Prostate gland (tissue), 2 donors: Measurements from ENCODE around the gene EMILIN3. TPM values are rescaled to one million over a fixed set of nuclear protein-coding genes. Genes with fewer than 3 reads are reported as not detected.

Experiments
- DNase-seq: peaks from one replicate; pipeline ENCODE4 v3.0.0-alpha.2; 2019; ENCODE audit warnings: low spot score
- H3K27ac ChIP-seq, 2 donors: fragments of 200-600 bp; sonication (generic); 2 replicates each; pipeline ENCODE4 v1.5.1; 2017 to 2019
- H3K27me3 ChIP-seq: fragments of 200-600 bp; sonication (generic); replicated peaks from 2 replicates; pipeline ENCODE4 v1.5.1; 2019; ENCODE audit not compliant: insufficient read depth
- H3K36me3 ChIP-seq, 2 donors: fragments of 200-600 bp; sonication (generic); 1 replicate in 1 of 2; 2 replicates in 1 of 2; pipeline versions ENCODE4 v1.5.1 to v1.8.1; 2017 to 2019
- H3K4me1 ChIP-seq: fragments of 200-600 bp; sonication (generic); replicated peaks from 2 replicates; pipeline ENCODE4 v1.5.1; 2019
- H3K4me3 ChIP-seq, 2 donors: fragments of 200-600 bp; sonication (generic); 2 replicates each; pipeline ENCODE4 v1.5.1; 2017 to 2019
- H3K9me3 ChIP-seq: fragments of 200-600 bp; sonication (generic); 2 replicates; pipeline ENCODE4 v1.5.1; 2017
- CTCF ChIP-seq, 4 experiments: fragments of 200-600 bp in 2 of 4; fragments of 450-650 bp in 2 of 4; sonication (generic) in 2 of 4; IDR thresholded peaks; 1 replicate in 3 of 4; 2 replicates in 1 of 4; pipeline ENCODE4 v1.5.1; 2016 to 2019; ENCODE audit warnings: antibody characterized with exemption in 4 of 4, mild to moderate bottlenecking in 2 of 4, moderate library complexity in 2 of 4
- POLR2A ChIP-seq: fragments of 450-650 bp; IDR thresholded peaks from one replicate; pipeline ENCODE4 v1.6.1; 2016; ENCODE audit warnings: antibody characterized with exemption, mild to moderate bottlenecking
- POLR2AphosphoS5 ChIP-seq: sonication (generic); formaldehyde crosslinking; IDR thresholded peaks from one replicate; pipeline ENCODE4 v1.6.1; 2017; ENCODE audit warnings: antibody characterized with exemption
- WGBS: methylation state at CpG from one replicate; pipeline ENCODE4 v1.1.5; 2018; 5-methylcytosine and 5-hydroxymethylcytosine counted together
- intact Hi-C: fragments of 100-400 bp; cut with DNase I; formaldehyde crosslinking; loops from one replicate; pipeline ENCODE4 v1.14.2; 2022
- total RNA-seq, 2 donors: library from RNA; depleted of rRNA; stranded (reverse); fragments of >200 nt; gene quantifications; one replicate each; pipeline ENCODE4 v1.1.0, GENCODE V29; 2016

Gene EMILIN3
- total RNA-seq, 2 donors from 2014 or later: 7.4 to 8.4 TPM

- no peaks in the 10 kb centered on the region for H3K4me1 ChIP-seq
- intact Hi-C loops: no loop called here
- TF ChIP-seq POLR2AphosphoS5 (no peak), POLR2A (no peak), CTCF (IDR thresholded peaks at IDR 0.05) (no peak)
- DNase-seq: no peak
- no peaks in the 10 kb centered on the region for H3K27me3 ChIP-seq
- H3K27ac ChIP-seq: no peak overlapping the region
- H3K36me3 ChIP-seq: no peaks in the 10 kb centered on the region
- 50% methylated on average over 7 of the region's 7 CpGs for WGBS
- H3K4me3 ChIP-seq: no peak overlapping the region
- H3K9me3 ChIP-seq: no peaks in the 10 kb centered on the region
Observed at GRCh38 chr20:41382791-41383305, 16.2 kb upstream of the EMILIN3 start.

GRCh38 chr20:41380551-41381193, 14.1 kb upstream of the EMILIN3 start:
- no peak for TF ChIP-seq POLR2A
- no peak for TF ChIP-seq POLR2AphosphoS5
- no peak for TF ChIP-seq CTCF (IDR thresholded peaks at IDR 0.05)
- DNase-seq: no peak
- Histone ChIP-seq H3K27ac (no peak overlapping the region), H3K4me3 (no peak overlapping the region), H3K27me3 (no peaks in the 10 kb centered on the region), H3K36me3 (no peaks in the 10 kb centered on the region), H3K9me3 (no peaks in the 10 kb centered on the region), H3K4me1 (no peaks in the 10 kb centered on the region)
- 49% methylated on average over 12 of the region's 12 CpGs for WGBS
- intact Hi-C loops: no loop called here

GRCh38 chr20:41379551-41379950, 12.9 kb upstream of the EMILIN3 start:
- Histone ChIP-seq H3K27ac (no peak overlapping the region), H3K27me3 (no peaks in the 10 kb centered on the region), H3K4me1 (no peaks in the 10 kb centered on the region), H3K4me3 (no peak overlapping the region), H3K9me3 (no peaks in the 10 kb centered on the region), H3K36me3 (no peaks in the 10 kb centered on the region)
- DNase-seq: no peak
- TF ChIP-seq POLR2AphosphoS5 (no peak), POLR2A (no peak)
- intact Hi-C loops: no loop called here
- 80% methylated on average over 2 of the region's 2 CpGs for WGBS

- Histone ChIP-seq H3K27ac (no peak overlapping the region), H3K9me3 (no peaks in the 10 kb centered on the region), H3K36me3 (no peaks in the 10 kb centered on the region), H3K4me1 (no peaks in the 10 kb centered on the region), H3K4me3 (no peak overlapping the region), H3K27me3 (no peaks in the 10 kb centered on the region)
- 77% methylated on average over 6 of the region's 6 CpGs for WGBS
- DNase-seq: no peak
- intact Hi-C loops: no loop called here
- TF ChIP-seq POLR2A: no peak
- no peak for TF ChIP-seq CTCF (IDR thresholded peaks at IDR 0.05)
- TF ChIP-seq POLR2AphosphoS5: no peak
Observed at GRCh38 chr20:41377275-41377674, 10.7 kb upstream of the EMILIN3 start.

GRCh38 chr20:41376349-41376748, 9.7 kb upstream of the EMILIN3 start:
- H3K9me3 ChIP-seq: no peaks in the 10 kb centered on the region
- WGBS: 92% methylated on average over 5 of the region's 5 CpGs
- H3K4me1 ChIP-seq: no peaks in the 10 kb centered on the region
- intact Hi-C loops: no loop called here
- no peak overlapping the region for H3K4me3 ChIP-seq
- no peak overlapping the region for H3K27ac ChIP-seq
- DNase-seq: no peak
- H3K27me3 ChIP-seq: no peaks in the 10 kb centered on the region
- TF ChIP-seq POLR2A (no peak), POLR2AphosphoS5 (no peak), CTCF (IDR thresholded peaks at IDR 0.05) (no peak)
- no peaks in the 10 kb centered on the region for H3K36me3 ChIP-seq
